Testis (tissue), 2 donors: ENCODE measurements around the gene ANKRD9.

ENCODE experiments used
- POLR2A ChIP-seq: fragments of 450-650 bp; IDR thresholded peaks from one replicate; pipeline ENCODE4 v1.6.1; 2017; ENCODE audit warnings: antibody characterized with exemption, mild to moderate bottlenecking, moderate library complexity
- TF ChIP-seq, protein P1 (sequence below), 3 experiments: fragments of 450-650 bp in 2 of 3; fragments of 200-600 bp in 1 of 3; sonication (generic) in 1 of 3; IDR thresholded peaks; one replicate each; pipeline ENCODE4 v1.5.1; 2016 to 2019; ENCODE audit warnings: antibody characterized with exemption in 3 of 3, mild to moderate bottlenecking in 2 of 3, moderate library complexity in 1 of 3

DNA sequence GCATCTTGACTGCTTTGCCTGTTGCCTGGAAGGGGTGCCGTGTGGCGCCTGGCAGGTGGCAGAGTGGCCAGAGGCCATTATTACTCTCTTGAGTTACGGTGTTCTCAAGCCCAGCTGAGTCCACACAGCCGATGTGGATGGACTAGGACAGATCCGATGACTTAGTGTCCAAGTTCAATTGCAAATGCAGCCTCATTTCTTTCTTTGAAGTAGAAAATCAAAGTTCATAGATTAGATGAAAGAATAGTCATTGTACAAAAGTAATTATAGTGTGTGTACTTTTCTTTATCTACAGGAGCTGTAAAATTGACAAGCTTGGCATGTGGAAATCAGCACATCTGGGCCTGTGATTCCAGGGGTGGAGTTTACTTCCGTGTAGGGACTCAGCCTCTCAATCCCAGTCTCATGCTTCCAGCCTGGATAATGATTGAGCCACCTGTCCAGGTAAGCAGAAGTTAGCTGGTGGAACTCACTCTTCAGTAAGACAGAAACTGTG, 44.7 kb downstream of the ANKRD9 start:
- no peak for TF ChIP-seq POLR2A
- TF ChIP-seq, protein P1, sequence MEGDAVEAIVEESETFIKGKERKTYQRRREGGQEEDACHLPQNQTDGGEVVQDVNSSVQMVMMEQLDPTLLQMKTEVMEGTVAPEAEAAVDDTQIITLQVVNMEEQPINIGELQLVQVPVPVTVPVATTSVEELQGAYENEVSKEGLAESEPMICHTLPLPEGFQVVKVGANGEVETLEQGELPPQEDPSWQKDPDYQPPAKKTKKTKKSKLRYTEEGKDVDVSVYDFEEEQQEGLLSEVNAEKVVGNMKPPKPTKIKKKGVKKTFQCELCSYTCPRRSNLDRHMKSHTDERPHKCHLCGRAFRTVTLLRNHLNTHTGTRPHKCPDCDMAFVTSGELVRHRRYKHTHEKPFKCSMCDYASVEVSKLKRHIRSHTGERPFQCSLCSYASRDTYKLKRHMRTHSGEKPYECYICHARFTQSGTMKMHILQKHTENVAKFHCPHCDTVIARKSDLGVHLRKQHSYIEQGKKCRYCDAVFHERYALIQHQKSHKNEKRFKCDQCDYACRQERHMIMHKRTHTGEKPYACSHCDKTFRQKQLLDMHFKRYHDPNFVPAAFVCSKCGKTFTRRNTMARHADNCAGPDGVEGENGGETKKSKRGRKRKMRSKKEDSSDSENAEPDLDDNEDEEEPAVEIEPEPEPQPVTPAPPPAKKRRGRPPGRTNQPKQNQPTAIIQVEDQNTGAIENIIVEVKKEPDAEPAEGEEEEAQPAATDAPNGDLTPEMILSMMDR (IDR thresholded peaks at IDR 0.05) = no peak
